Measurements from ENCODE around the gene PTPRD. TPM values are rescaled to one million over a fixed set of nuclear protein-coding genes. Genes with fewer than 3 reads are reported as not detected.

PTPRD gene
- total RNA-seq, 4 donors from 2014 or later: 85.8 to 169 (median 135) TPM

GRCh38 chr9:10173561-10173960 lies 439.2 kb downstream of the PTPRD start:
- Histone ChIP-seq H3K36me3 (no peaks in the 10 kb centered on the region), H3K27me3 (no peaks in the 10 kb centered on the region), H3K27ac (no peak overlapping the region), H3K9me3 (no peaks in the 10 kb centered on the region), H3K4me1 (no peaks in the 10 kb centered on the region), H3K4me3 (no peak overlapping the region)
- TF ChIP-seq POLR2A (IDR thresholded peaks at IDR 0.05): no peak
- TF ChIP-seq CTCF (IDR thresholded peaks at IDR 0.05): no peak
- no peak for DNase-seq

GRCh38 chr9:10172476-10172875 lies 440.3 kb downstream of the PTPRD start:
- H3K27me3 ChIP-seq: no peaks in the 10 kb centered on the region
- no peaks in the 10 kb centered on the region for H3K4me1 ChIP-seq
- no peak for TF ChIP-seq POLR2A (IDR thresholded peaks at IDR 0.05)
- no peak for TF ChIP-seq CTCF (IDR thresholded peaks at IDR 0.05)

GRCh38 chr9:10168241-10168640 lies 444.6 kb downstream of the PTPRD start:
- H3K27ac ChIP-seq: no peak overlapping the region
- no peak overlapping the region for H3K4me3 ChIP-seq
- no peaks in the 10 kb centered on the region for H3K4me1 ChIP-seq
- no peaks in the 10 kb centered on the region for H3K36me3 ChIP-seq
- DNase-seq: no peak
- H3K27me3 ChIP-seq: no peaks in the 10 kb centered on the region
- H3K9me3 ChIP-seq: no peaks in the 10 kb centered on the region
- TF ChIP-seq POLR2A (IDR thresholded peaks at IDR 0.05) (no peak), CTCF (IDR thresholded peaks at IDR 0.05) (no peak)

More at GRCh38 chr9:10172476-10172875, 440.3 kb downstream of the PTPRD start:
- DNase-seq: no peak
- Histone ChIP-seq H3K4me3 (no peak overlapping the region), H3K27ac (no peak overlapping the region), H3K9me3 (no peaks in the 10 kb centered on the region), H3K36me3 (no peaks in the 10 kb centered on the region)

- Histone ChIP-seq H3K4me1 (no peaks in the 10 kb centered on the region), H3K4me3 (no peak overlapping the region), H3K27me3 (no peaks in the 10 kb centered on the region), H3K36me3 (no peaks in the 10 kb centered on the region), H3K9me3 (no peaks in the 10 kb centered on the region), H3K27ac (no peak overlapping the region)
- DNase-seq: no peak
- TF ChIP-seq POLR2A (IDR thresholded peaks at IDR 0.05): no peak
Measured at GRCh38 chr9:10148796-10149195, 464.0 kb downstream of the PTPRD start.

- no peaks in the 10 kb centered on the region for H3K4me1 ChIP-seq
- TF ChIP-seq POLR2A (IDR thresholded peaks at IDR 0.05) (no peak), CTCF (IDR thresholded peaks at IDR 0.05) (no peak)
- H3K36me3 ChIP-seq: no peaks in the 10 kb centered on the region
- no peak overlapping the region for H3K27ac ChIP-seq
- no peak overlapping the region for H3K4me3 ChIP-seq
- no peaks in the 10 kb centered on the region for H3K27me3 ChIP-seq
- H3K9me3 ChIP-seq: no peaks in the 10 kb centered on the region
- no peak for DNase-seq
Measured at GRCh38 chr9:10146517-10147331, 466.1 kb downstream of the PTPRD start.

- Histone ChIP-seq H3K4me3 (no peak overlapping the region), H3K4me1 (no peaks in the 10 kb centered on the region), H3K27me3 (no peaks in the 10 kb centered on the region), H3K36me3 (no peaks in the 10 kb centered on the region), H3K9me3 (no peaks in the 10 kb centered on the region), H3K27ac (no peak overlapping the region)
- DNase-seq: no peak
- TF ChIP-seq POLR2A (IDR thresholded peaks at IDR 0.05) (no peak), CTCF (IDR thresholded peaks at IDR 0.05) (no peak)
Measured at GRCh38 chr9:10144355-10144754, 468.4 kb downstream of the PTPRD start.

Data from Peyer's patch (tissue), 4 donors.